SK-N-SH treated with all-trans-retinoic acid at 6 μM for 48 hours (cell line): ENCODE measurements around the gene HS6ST2.

Experiments
- ISL1 ChIP-seq: fragments of 250-450 bp; sonication (Bioruptor Pico); IDR thresholded peaks from 2 replicates; pipeline ENCODE4 v2.1.2; 2022; ENCODE audit warnings: mild to moderate bottlenecking, moderate library complexity
- PPARA ChIP-seq: fragments of 250-450 bp; sonication (Bioruptor Pico); IDR thresholded peaks from 2 replicates; pipeline ENCODE4 v1.5.0; 2020; ENCODE audit warnings: mild to moderate bottlenecking, borderline replicate concordance
- RARB ChIP-seq: fragments of 250-450 bp; sonication (Bioruptor Pico); IDR thresholded peaks from 2 replicates; pipeline ENCODE4 v1.8.0; 2021; ENCODE audit warnings: mild to moderate bottlenecking, moderate library complexity
- ZFP3 ChIP-seq: fragments of 250-450 bp; sonication (Bioruptor Pico); IDR thresholded peaks from 2 replicates; pipeline ENCODE4 v1.5.0; 2020; ENCODE audit warnings: mild to moderate bottlenecking, moderate library complexity
- ZFP30 ChIP-seq: fragments of 450-650 bp; formaldehyde crosslinking; IDR thresholded peaks from 2 replicates; pipeline ENCODE4 v1.5.0; 2022; ENCODE audit warnings: mild to moderate bottlenecking, moderate library complexity
- ZNF70 ChIP-seq: fragments of 450-650 bp; formaldehyde crosslinking; IDR thresholded peaks from 2 replicates; pipeline ENCODE4 v1.5.0; 2020; ENCODE audit warnings: mild to moderate bottlenecking, moderate library complexity
- ZNF8 ChIP-seq: fragments of 450-650 bp; formaldehyde crosslinking; IDR thresholded peaks from 2 replicates; pipeline ENCODE4 v1.5.0; 2020; ENCODE audit warnings: mild to moderate bottlenecking, moderate library complexity
- TF ChIP-seq, protein P1 (sequence below): fragments of 250-450 bp; sonication (Bioruptor Pico); IDR thresholded peaks from 2 replicates; pipeline ENCODE4 v1.8.0; 2020; ENCODE audit warnings: mild to moderate bottlenecking, moderate library complexity, borderline replicate concordance
- TF ChIP-seq, protein P2 (sequence below): fragments of 250-450 bp; sonication (Bioruptor Pico); IDR thresholded peaks from 2 replicates; pipeline ENCODE4 v1.5.1; 2020; ENCODE audit warnings: low read depth, mild to moderate bottlenecking, moderate library complexity

DNA sequence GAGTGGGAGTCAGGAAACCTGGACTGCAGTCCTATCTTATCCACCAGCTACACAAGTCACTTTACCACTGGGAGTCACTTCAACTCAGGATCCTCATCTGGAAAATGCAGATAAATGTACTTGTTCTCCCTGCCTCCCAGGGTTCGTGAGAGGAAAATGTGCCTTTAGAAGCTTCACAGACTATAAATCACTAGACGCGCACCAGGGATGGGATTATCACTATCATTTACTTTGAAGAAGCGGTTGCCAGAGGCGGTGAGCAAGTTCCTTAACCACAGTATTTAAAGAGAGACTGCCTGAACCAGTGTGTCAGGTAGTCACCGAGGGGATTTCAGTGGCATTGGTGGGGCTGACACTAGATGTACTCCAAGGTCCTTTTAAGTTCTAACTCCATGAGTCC, 219.5 kb downstream of the HS6ST2 start:
- TF ChIP-seq PPARA: no peak
- no peak for TF ChIP-seq ZNF8
- TF ChIP-seq ZNF70: no peak
- TF ChIP-seq, protein P1, sequence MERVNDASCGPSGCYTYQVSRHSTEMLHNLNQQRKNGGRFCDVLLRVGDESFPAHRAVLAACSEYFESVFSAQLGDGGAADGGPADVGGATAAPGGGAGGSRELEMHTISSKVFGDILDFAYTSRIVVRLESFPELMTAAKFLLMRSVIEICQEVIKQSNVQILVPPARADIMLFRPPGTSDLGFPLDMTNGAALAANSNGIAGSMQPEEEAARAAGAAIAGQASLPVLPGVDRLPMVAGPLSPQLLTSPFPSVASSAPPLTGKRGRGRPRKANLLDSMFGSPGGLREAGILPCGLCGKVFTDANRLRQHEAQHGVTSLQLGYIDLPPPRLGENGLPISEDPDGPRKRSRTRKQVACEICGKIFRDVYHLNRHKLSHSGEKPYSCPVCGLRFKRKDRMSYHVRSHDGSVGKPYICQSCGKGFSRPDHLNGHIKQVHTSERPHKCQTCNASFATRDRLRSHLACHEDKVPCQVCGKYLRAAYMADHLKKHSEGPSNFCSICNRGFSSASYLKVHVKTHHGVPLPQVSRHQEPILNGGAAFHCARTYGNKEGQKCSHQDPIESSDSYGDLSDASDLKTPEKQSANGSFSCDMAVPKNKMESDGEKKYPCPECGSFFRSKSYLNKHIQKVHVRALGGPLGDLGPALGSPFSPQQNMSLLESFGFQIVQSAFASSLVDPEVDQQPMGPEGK (CRISPR knock-in tag): no peak
- no peak for TF ChIP-seq ZFP3 (CRISPR knock-in tag)
- TF ChIP-seq RARB (CRISPR knock-in tag): no peak
- TF ChIP-seq, protein P2, sequence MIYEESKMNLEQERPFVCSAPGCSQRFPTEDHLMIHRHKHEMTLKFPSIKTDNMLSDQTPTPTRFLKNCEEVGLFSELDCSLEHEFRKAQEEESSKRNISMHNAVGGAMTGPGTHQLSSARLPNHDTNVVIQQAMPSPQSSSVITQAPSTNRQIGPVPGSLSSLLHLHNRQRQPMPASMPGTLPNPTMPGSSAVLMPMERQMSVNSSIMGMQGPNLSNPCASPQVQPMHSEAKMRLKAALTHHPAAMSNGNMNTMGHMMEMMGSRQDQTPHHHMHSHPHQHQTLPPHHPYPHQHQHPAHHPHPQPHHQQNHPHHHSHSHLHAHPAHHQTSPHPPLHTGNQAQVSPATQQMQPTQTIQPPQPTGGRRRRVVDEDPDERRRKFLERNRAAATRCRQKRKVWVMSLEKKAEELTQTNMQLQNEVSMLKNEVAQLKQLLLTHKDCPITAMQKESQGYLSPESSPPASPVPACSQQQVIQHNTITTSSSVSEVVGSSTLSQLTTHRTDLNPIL (CRISPR knock-in tag): no peak
- TF ChIP-seq ISL1: no peak
- no peak for TF ChIP-seq ZFP30 (CRISPR knock-in tag)
